Right atrium auricular region (tissue), 2 donors: Measurements from ENCODE around the gene CNRIP1. TPM values are rescaled to one million over a fixed set of nuclear protein-coding genes. Genes with fewer than 3 reads are reported as not detected.

Experiments used
- DNase-seq: peaks from one replicate; pipeline ENCODE4 v3.0.0-alpha.2; 2019; ENCODE audit warnings: low spot score
- H3K27ac ChIP-seq, 2 donors: fragments of 200-600 bp; sonication (generic); 1 replicate in 1 of 2; 2 replicates in 1 of 2; pipeline ENCODE4 v1.5.1; 2016 to 2019
- H3K27me3 ChIP-seq, 2 donors: fragments of 200-600 bp; sonication (generic); one replicate each; pipeline versions ENCODE4 v1.5.1 to v1.6.0; 2017 to 2019
- H3K36me3 ChIP-seq: fragments of 200-600 bp; sonication (generic); one replicate; pipeline ENCODE4 v1.5.1; 2016
- H3K4me1 ChIP-seq, 2 donors: fragments of 200-600 bp; sonication (generic); one replicate each; pipeline versions ENCODE4 v1.5.1 to v1.6.0; 2017 to 2019
- H3K4me3 ChIP-seq, 2 donors: fragments of 200-600 bp; sonication (generic); 1 replicate in 1 of 2; 2 replicates in 1 of 2; pipeline ENCODE4 v1.5.1; 2017 to 2019; ENCODE audit warnings: mild to moderate bottlenecking in 1 of 2, moderate library complexity in 1 of 2
- H3K9me3 ChIP-seq, 2 donors: fragments of 200-600 bp; sonication (generic); one replicate each; pipeline ENCODE4 v1.5.1; 2019
- CTCF ChIP-seq, 2 donors: fragments of 200-600 bp; sonication (generic); IDR thresholded peaks; one replicate each; pipeline ENCODE4 v1.5.1; 2019; ENCODE audit warnings: antibody characterized with exemption in 2 of 2
- total RNA-seq, 2 donors: library from RNA; depleted of rRNA; stranded (reverse); fragments of >200 nt; gene quantifications; one replicate each; pipeline ENCODE4 v1.1.0, GENCODE V29; 2016

CNRIP1 gene
- total RNA-seq, 2 donors from 2014 or later, result 9.9 to 24.9 TPM

DNA sequence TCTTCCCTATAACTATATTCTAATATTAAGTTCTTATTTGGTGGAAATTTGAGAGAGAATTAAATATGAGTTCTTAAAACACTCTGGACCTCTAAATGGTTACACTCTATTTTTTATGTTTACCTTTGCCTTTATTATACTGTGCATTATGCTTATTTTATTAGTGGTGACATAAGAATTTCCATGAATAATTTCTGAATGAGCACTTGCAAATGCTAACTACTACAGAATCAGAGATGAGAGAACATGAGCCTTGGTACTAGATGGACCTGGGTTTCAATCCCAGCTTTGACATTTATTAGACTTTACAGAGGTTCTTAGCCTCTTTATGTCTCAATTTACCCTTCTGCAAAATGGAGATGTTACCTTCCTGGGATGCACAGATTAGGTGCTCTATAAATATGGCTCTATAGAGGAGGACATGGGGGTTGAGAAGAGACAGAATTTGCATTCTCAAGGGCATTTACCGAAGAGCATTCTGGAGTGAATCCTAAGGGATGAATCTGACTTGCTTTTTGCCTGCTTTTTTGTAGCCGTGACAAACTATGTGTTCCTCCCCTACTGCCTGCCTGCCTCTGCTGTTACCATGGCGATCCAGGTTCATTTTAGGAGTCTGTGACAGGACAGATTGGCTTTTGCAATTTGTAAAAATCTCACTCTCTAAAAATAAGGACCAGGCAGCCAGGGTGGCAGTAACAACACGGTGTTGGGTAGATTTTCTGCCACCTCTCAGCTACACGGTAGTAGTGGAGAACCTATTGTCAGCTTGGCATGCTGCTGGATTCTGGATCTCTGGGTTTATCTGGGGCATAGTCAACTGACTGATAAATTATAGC lies 20.7 kb upstream of the CNRIP1 start:
- no peaks in the 10 kb centered on the region for H3K4me1 ChIP-seq
- H3K36me3 ChIP-seq, result no peaks in the 10 kb centered on the region
- H3K4me3 ChIP-seq, result no peak overlapping the region
- H3K9me3 ChIP-seq, result no peaks in the 10 kb centered on the region
- H3K27me3 ChIP-seq, result no peaks in the 10 kb centered on the region
- DNase-seq, result no peak
- H3K27ac ChIP-seq, result no peak overlapping the region
- no peak for TF ChIP-seq CTCF (IDR thresholded peaks at IDR 0.05)

- H3K36me3 ChIP-seq, result no peaks in the 10 kb centered on the region
- H3K4me3 ChIP-seq, result no peak overlapping the region
- TF ChIP-seq CTCF (IDR thresholded peaks at IDR 0.05), result no peak
- no peak overlapping the region for H3K27ac ChIP-seq
- no peaks in the 10 kb centered on the region for H3K27me3 ChIP-seq
- no peaks in the 10 kb centered on the region for H3K9me3 ChIP-seq
- no peaks in the 10 kb centered on the region for H3K4me1 ChIP-seq
- DNase-seq, result no peak
These were observed 16.4 kb upstream of the CNRIP1 start for GRCh38 chr2:68336192-68336591.

- Histone ChIP-seq H3K4me1 (no peaks in the 10 kb centered on the region), H3K4me3 (no peak overlapping the region), H3K27ac (no peak overlapping the region), H3K36me3 (no peaks in the 10 kb centered on the region), H3K9me3 (no peaks in the 10 kb centered on the region), H3K27me3 (no peaks in the 10 kb centered on the region)
- no peak for DNase-seq
- no peak for TF ChIP-seq CTCF (IDR thresholded peaks at IDR 0.05)
These were observed 14.2 kb upstream of the CNRIP1 start for GRCh38 chr2:68333931-68334330.

DNA sequence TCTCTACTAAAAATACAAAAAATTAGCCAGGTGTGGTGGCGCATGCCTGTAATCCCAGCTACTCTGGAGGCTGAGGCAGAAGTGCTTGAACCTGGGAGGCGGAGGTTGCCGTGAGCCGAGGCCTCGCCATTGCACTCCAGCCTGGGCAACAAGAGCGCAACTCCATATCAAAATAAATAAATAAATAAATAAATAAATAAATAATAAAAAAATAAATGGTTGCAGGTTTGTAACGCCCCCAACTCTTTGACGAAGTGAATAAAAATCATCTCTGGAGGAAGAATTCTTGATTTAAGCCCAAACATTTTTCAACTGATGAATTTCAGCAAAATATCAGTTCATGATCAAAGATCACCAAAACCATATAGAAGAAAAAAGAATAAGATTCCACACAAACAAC lies 13.3 kb upstream of the CNRIP1 start:
- Histone ChIP-seq H3K36me3 (no peaks in the 10 kb centered on the region), H3K27ac (no peak overlapping the region), H3K4me1 (no peaks in the 10 kb centered on the region), H3K27me3 (no peaks in the 10 kb centered on the region), H3K9me3 (no peaks in the 10 kb centered on the region), H3K4me3 (no peak overlapping the region)
- DNase-seq, result no peak
- TF ChIP-seq CTCF (IDR thresholded peaks at IDR 0.05), result no peak

GRCh38 chr2:68330691-68331090 lies 10.9 kb upstream of the CNRIP1 start:
- no peak for TF ChIP-seq CTCF (IDR thresholded peaks at IDR 0.05)
- H3K36me3 ChIP-seq, result no peaks in the 10 kb centered on the region
- no peaks in the 10 kb centered on the region for H3K4me1 ChIP-seq
- no peak for DNase-seq
- H3K27me3 ChIP-seq, result no peaks in the 10 kb centered on the region
- no peaks in the 10 kb centered on the region for H3K9me3 ChIP-seq
- H3K4me3 ChIP-seq, result no peak overlapping the region
- no peak overlapping the region for H3K27ac ChIP-seq

GRCh38 chr2:68328901-68329300 lies 9.2 kb upstream of the CNRIP1 start:
- no peaks in the 10 kb centered on the region for H3K4me1 ChIP-seq
- no peaks in the 10 kb centered on the region for H3K36me3 ChIP-seq
- no peak overlapping the region for H3K4me3 ChIP-seq
- DNase-seq, result no peak
- no peaks in the 10 kb centered on the region for H3K9me3 ChIP-seq
- no peak overlapping the region for H3K27ac ChIP-seq
- TF ChIP-seq CTCF (IDR thresholded peaks at IDR 0.05), result no peak
- H3K27me3 ChIP-seq, result no peaks in the 10 kb centered on the region
